Activated gamma-delta T cell (primary cell): ENCODE measurements around the gene AHNAK2.
"Not testable (repeated sequence)": the region's sequence is repeated elsewhere in the genome, so short reads cannot be mapped to it uniquely, and the experiment has no call there.

Experiments used
- DNase-seq: peaks from one replicate; lab custom pipeline; 2025; lab: John Stamatoyannopoulos, UW

AHNAK2 gene

DNA sequence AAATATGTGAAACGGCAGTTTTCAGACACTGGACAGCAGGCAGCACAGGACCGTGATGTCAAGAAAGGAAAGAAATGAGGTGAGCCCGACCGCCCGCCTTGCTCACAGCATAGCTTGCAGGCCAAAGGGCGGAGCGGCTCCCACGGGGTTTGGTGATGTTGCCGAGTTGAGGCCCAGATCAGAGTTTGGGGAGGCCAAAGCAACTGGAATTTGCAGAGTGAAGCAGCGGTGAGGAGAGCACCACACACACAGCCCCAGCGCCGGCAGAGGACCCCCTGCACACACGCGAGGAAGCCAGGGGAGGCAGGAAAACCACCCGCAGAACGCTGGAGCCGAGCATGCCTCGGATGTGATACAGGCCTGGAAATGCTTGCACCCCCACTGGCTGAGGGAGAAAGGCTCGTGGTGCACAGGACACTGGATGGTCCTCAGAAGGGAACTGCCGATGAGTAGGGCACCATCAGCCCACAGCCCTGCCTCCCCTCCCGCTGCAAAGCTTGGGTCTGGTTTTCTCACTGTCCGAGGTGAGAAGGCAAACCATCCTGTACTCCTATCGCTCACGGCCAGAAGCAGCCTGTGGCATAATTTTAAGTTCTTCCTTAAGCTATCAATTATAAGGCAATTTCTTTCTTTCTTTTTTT lies 79.2 kb downstream of the AHNAK2 start:
- no peak for DNase-seq

DNA sequence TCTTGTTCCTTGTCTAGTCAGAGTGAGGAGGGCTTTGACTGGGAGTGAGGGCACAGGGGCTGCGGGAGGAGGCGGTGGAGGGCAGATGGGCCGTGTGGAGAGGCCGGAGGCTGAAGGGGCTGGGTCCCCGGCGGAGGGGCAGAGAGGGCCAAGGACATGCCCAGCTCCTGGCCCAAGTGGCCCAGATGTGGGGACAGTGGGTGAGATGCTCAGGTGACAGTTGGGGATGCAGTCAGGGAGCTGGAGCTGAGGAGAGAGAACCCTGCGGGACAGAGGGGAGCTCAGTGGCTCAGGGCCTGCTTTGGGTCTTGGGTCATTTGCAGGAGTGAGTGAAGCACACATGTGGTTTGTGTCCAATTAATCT lies 80.0 kb downstream of the AHNAK2 start:
- no peak for DNase-seq

DNA sequence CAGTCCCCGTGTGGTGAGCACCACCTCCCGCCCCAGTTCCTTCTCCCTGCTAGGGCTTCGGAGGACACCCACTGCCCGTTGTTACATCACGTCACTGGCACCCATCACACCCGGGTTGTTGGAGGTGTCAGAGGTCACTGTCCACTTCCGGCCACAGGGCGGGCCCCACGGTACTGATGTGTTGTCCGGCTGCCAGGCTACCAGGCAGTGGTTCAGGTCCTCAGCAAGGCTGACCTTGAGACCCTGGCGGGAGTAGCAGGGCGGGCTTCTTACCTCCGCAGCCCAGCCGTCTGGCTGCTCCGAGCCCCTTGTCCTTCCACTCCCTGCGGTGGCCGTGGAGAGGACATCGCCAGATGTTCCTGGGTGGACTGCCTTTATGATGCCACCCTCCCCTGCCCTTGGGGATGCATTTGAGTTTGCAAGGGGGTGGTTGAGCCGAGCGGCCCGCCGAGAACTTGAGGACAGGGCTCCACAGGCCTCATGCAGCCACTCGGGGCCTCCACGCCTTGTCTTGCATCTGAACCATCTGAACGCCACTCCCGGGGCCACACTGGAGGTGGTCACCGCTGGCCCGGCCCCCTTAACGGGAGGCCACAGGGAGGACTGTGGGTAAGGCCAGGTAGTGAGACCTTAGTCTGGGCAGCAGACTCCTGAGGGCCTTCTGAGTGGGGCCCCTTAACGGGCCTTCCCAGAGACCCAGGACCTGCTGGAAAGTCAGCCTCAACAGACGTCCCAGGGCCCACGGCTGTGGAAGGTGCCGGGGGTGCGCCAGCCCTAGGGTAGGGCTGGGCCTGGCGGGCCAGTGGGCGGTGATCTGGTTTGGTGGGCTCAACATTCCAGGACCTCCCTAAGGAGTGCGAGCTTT lies 80.6 kb downstream of the AHNAK2 start:
- no peak for DNase-seq

DNA sequence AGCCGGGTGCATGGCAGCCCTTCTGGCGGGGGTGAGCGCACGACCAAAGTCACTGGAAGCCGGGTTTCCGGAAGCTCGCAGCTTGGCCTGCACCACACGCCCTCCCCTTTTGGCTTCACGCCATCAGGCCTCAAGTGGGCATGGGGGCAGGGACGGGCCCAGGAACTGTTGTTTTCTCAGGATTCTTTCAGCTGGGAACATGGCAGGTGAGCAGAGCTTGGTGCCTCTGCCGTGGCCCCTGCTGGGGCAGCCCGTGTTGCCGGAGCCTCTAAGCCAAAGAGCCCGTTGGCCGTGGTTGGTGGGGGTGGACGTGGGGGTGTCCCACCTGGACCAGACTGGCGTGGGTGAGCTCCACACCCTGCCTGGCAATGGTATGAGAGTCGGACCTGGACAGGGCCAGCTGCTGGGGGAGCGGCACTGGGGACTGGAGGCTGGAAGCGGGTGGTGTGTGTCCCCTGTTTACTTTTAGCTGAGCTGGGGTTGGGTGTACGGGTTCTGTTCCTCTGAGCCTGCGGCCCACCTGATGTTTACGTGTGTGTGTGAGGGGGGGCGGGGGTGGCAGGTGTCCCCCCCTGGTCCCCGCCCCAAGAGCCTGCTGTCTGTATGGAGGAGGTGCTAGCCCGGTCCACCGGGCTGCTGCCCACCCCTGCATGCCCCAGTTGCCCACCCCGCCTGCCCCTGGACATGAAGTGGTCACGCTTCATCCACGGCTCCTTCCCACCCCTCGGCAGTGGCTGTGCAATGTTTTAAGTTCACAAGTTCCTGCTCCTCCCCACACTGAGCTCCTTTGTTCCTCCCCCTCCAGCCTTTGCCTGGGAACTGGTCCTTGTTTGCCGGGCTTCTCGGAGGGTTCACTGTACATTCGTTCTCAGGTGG lies 82.2 kb downstream of the AHNAK2 start:
- no peak for DNase-seq

DNA sequence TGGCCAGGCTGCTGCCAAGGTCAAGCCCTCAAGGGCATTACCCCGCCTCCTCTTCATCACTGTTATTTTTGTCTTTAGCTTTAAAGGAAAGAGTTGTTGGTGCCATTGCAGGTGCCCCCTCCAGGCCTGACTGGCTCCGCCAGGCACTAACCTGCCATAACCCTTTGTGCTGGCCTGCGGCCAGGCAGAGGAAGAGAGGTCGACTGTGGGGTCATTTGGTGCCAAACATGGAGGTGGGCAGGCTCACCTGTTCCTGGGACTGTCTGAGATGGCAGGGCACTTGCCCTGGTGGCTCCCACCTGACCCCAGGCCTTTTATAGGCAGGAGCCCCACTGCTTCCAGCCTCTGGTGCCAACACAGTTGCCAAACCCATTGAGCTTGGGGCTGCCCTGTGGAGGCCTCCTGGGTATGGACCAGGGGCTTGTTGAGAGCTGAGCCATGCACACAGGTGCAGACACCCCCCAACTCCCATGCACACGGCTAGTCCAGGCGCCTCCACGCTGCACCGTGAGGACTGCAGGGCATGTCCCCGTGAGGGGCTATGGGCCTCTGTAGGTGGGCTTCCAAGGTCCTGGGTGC lies 82.9 kb downstream of the AHNAK2 start:
- no peak for DNase-seq

DNA sequence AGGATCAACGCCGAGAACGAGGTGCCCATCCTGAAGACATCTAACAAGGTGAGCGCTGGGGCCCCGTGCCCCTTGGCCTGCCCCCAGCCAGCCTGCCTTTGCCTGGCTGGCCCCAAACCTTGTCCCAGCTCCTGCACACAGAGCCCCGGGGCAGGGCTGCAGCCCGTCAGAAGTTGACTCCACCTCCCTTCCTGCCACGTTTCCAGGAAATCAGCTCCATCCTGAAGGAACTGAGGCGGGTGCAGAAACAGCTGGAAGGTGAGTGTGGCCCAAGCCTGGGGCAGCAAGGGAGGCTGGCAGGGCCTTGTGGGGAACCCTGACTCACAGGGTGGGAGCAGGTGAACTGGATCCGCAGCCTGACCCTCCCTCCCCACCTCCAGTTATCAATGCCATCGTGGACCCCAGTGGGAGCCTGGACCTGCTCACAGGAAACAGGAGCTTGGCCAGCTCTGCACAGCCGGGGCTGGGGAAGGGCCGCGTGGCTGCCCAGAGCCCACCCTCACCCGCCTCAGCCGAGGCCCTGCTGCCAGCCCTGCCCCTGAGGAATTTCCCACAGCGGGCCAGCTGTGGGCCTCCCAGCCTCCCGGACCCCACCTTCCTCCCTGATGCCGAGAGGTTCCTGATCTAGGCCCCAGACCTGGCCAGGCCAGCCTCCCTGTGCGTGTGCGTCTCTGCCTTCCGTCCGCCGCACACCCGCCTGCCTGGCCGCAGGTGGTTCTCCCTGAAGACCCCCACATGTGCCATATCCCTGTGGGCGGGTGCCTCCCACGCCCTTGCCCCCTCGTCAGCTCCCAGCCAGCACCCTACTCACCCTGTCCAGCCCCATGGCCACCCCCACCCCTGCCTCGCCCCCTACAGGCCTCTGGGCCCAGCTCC lies 83.6 kb downstream of the AHNAK2 start:
- DNase-seq, result no peak

DNA sequence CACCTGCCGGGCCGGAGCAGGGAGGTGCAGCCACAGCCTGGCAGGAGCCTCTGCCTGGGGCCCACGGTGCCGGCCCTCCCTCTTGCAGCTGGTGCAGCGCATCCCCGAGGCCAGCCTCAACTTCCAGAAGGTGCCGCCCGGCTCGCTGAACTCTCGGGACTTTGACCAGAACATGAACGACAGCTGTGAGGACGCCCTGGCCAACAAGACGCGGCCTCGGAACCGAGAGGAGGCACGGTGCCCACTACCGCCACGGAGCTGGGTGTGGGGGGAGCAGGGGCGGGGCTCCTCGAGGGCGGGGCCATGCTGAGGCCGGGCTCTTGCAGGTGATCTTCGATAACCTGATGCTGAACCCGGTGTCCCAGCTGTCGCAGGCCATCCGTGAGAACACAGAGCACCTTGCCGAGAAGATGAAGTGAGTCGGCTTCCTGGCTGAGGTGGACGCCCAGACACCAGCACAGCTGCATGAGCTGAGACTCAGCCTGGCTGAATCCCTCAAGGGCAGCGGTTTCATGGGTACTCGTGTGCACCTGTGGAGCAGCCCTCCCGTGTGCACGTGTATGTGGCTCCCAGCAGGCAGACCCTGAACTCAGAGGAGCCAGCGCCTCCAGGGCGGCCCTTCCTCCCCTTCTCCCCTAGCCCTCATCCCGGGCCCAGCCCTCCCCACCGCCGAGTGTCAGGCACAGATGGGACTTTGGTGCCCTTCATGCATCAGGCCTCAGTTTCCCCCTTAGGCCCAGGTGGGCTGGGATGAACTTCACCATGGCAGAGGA lies 84.6 kb downstream of the AHNAK2 start:
- no peak for DNase-seq

DNA sequence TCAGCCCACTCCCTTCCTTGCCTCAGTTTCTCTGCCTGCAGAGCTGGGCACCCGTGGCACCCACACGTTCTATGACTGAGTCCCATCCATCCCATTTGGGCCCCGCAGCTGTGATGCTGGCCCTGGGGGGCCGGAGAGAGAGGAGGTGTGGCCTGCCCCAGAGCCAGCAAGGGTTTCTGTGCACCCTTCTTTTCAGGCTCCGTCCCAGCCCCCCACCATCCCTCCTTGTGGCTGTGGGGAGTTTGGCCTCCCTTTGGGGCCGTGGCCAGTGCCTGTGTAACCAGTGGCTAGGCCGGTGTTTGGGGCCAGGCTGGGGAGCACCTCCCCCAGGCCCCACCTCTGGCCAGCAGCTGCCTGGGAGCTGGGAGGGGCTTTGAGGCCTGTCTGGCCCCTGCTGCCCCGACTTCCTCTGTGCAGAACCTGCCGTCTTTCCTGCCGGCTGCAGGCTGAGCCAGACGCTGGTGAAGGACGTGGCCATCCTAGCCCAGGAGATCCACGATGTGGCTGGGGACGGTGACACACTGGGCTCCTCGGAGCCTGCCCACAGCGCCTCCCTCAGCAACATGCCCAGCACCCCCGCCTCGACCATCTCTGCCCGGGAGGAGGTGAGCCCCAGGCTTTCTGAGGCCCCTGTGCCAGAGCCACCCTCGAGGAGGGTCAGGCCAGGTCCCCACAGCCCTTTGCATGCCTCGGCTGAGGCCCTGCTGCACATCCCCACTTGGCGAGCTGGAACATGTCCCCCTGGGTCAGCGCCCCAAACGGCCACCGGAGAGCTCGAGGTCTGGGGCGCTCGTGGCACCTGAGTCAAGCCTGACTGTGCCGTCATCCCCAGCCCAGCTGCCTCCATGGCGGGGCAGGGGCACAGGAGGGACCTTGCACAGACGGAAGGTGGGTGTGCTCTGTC lies 85.4 kb downstream of the AHNAK2 start:
- no peak for DNase-seq

DNA sequence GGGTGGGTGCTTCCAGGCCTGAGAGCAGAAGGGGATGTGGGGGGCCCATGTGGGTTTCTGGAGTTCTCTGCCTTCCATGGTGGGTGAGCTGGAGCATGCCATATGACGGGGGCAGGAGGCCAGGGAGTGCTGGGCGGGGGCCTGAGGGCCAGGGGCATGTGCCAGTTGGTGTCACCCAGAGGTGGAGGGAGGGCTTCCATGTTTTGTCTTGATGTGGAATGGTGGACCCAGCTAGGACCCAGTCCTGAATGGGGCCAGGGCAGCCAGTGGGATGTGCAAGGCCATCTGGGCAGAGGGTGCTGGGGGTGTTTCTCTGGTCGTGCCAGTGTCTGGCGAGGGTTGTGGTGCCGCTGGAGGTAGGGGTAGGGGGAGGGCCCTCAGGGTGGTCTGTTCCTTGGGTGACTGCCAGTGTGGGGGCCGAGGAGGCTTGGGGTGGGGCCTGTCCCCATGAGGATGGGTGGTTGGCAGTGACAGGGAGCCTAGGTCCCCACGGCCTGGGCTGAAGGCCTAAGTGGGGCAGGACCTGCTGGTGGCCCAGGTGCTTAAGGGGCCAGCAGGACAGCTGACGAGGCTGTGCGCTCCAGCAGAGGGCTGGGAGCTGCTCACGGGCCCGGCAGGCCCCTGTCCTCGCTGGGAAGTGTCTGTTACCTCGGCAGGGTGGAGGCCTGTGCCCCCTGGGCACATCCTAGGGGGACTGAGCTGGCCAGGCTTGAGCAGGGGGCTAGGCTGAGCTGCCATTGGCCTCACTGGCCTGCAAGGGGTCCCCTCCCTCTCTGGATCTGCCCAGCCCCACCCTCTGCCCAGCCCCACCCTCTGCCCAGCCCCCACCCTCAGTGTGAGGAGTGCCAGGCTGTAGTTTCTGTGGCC lies 86.3 kb downstream of the AHNAK2 start:
- DNase-seq, result no peak

DNA sequence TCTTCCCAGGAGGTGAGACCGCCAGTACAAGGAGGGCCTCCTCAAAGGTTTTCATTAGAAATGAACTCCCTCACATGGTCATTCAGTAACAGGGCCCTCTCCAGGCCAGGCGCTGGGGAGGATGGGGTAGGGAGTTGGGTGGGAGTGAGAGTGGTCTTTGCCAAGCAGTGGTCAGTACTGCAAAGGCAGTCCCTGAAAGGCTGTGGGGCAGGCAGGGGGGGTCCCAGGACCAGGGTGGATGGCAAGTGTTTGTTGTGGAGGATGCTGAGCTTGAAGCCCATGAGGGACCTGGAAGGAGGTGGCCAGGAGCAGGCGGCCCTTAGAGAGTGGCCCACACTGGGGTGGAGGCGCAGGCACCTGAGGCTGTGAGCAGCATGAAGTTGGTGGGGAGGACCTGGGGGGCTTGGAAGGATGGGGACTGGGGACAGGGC lies 87.0 kb downstream of the AHNAK2 start:
- DNase-seq, result no peak

DNA sequence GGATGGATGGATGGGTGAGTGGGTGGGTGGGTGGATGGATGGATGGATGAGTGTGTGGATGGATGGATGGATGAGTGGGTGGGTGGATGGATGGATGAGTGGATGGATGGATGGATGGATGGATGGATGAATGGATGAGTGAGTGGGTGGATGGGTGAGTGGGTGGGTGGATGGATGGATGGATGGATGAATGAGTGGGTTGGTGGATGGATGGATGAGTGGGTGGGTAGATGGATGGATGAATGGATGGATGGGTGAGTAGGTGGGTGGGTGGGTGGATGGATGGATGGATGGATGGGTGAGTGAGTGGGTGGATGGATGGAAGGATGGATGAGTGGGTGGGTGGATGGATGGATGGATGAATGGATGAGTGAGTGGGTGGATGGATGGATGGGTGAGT lies 87.9 kb downstream of the AHNAK2 start:
- not testable (repeated sequence) for DNase-seq

DNA sequence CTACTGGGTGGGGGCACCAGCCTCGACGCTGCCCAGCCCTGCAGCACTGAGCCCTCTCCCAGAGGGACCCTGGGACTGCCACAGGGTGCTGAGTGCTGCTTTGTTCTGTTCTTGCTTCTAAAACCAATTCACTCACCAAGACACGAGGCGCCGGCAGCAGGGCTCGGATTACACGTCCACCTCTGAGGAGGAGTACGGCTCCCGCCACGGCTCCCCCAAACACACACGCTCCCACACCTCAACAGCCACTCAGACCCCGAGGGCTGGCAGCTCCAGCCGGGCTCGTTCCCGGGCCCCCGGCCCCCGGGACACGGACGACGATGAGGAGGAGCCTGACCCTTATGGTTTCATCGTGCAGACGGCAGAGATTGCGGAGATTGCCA lies 88.8 kb downstream of the AHNAK2 start:
- DNase-seq, result no peak

DNA sequence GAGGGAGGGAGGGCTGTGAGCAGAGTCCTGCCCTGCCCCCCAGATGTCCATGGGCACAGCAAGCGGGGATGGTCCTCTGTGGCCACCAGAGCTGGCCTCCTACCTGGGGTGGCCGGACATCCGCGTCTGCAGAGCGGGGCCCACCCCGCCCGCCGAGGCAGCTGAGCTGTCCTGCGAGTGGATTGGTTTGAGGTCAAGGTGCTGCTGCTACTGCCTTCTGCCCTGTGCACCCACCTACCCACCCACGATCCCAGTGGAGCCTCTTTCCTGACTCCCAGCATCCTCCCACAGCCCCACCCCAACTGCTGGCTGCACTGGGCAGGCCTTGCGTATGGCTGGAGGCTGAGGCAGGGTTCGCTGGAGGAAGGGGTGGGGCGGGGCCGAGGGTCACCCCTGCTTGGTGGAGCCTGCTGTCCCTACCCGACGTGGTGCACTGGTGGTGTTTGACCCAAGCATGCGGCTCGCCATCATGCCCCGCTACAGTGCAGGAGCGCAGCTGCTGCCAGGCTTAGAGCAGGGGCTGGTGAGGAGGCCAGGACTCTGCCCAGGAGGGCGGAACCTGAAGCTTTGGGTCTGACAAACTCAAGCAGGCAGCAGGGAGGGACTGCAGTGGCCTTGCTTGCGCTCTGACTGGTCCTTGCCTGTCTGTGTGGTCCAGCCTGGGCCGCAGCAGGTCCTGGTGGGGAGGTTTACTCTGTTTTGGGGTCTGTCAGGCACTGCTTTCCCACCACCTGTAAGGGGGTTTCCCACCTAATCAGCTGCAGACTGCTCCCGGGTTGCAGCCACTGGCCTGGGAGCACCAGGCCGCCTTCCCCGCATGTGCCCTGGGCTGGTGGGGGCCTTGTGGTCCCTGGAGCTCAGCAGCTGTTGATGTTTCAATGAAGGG lies 89.4 kb downstream of the AHNAK2 start:
- DNase-seq, result no peak

DNA sequence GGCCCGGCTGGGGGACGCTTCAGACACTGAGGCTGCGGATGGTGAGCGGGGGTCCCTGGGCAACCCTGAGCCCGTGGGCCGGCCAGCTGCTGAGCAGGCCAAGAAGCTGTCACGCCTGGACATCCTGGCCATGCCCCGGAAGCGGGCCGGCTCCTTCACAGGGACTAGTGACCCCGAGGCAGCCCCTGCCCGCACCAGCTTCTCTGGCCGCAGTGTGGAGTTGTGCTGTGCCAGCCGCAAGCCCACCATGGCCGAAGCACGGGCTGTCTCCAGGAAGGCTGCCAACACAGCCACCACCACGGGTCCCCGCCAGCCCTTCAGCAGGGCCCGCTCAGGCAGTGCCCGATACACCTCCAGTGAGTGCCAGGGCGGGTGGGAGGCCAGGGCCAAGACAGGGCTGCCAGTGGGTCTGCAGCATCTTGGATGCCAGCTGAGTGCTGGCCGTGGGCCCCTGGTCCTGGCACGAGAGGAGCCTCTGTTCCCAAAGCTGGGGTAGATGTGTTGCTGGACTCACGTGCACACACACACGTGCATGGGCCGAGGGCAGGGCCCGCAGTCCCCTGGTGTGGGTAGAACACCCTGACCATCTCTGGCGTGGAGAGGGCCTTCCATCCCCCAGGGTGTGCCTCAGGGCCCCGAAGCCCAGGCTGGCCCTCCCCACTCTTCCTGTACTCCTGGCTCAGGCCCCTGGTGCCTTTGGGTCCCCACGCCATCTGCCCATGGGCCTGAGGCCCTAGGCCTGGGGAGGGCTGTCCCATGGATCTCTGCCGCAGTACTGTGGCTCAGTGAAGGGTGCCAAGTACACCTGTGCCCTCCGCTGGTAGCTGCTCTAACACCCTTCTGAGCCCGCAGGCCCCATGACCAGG lies 90.3 kb downstream of the AHNAK2 start:
- DNase-seq, result no peak
